GM10266 (cell line): ENCODE measurements around the gene CMTM8.

Experiments used
- DNase-seq: peaks from one replicate; pipeline ENCODE4 v3.0.0; 2012; ENCODE audit errors: extremely low spot score
- TF ChIP-seq, protein P1 (sequence below): IDR thresholded peaks from 2 replicates; pipeline ENCODE4 v1.5.1; 2012; ENCODE audit warnings: mild to moderate bottlenecking, low read depth; ENCODE audit not compliant: control insufficient read depth, insufficient read depth; ENCODE audit errors: missing control alignments

Gene CMTM8

DNA sequence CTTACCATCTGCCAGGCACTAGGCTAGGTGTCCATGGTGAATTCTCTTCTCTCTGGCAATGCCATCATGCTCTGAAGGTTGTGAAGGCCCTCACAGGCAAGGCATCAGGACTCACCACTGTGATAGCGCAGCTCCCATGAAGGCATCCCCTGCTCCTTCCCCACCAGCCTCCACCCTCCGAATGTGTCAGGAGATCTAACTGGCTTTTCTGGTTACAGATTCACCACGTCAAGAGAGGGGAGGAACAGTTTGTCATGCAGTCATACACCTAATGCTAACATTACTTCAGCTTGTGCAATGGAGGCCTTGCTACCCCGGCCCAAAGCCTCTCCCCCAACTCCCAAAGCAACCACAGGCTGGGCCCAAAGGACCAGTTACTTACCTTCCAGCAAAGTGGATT, 8.9 kb upstream of the CMTM8 start:
- DNase-seq: no peak

DNA sequence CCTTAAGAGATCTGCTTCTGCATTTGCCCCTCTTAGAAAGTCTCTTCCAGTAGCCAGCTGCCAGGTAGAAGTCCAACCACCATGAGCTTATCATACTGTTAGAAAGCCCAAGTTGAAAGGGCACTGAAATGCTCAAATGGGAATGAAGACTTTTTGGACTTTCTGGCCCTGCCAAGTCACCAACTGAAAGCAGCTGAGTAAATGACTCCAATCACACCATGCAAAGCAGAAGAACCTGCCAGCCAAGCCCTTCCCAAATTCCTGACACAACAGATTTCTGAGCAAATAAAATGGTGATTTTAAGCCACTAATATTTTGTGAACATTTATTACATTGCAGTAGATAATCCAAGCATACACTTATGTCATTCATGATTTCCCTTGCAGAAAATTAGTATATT, 2.1 kb upstream of the CMTM8 start:
- TF ChIP-seq, protein P1, sequence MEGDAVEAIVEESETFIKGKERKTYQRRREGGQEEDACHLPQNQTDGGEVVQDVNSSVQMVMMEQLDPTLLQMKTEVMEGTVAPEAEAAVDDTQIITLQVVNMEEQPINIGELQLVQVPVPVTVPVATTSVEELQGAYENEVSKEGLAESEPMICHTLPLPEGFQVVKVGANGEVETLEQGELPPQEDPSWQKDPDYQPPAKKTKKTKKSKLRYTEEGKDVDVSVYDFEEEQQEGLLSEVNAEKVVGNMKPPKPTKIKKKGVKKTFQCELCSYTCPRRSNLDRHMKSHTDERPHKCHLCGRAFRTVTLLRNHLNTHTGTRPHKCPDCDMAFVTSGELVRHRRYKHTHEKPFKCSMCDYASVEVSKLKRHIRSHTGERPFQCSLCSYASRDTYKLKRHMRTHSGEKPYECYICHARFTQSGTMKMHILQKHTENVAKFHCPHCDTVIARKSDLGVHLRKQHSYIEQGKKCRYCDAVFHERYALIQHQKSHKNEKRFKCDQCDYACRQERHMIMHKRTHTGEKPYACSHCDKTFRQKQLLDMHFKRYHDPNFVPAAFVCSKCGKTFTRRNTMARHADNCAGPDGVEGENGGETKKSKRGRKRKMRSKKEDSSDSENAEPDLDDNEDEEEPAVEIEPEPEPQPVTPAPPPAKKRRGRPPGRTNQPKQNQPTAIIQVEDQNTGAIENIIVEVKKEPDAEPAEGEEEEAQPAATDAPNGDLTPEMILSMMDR: no peak
- DNase-seq: no peak

More for the DNA sequence above, 8.9 kb upstream of the CMTM8 start:
- TF ChIP-seq, protein P1: no peak

DNA sequence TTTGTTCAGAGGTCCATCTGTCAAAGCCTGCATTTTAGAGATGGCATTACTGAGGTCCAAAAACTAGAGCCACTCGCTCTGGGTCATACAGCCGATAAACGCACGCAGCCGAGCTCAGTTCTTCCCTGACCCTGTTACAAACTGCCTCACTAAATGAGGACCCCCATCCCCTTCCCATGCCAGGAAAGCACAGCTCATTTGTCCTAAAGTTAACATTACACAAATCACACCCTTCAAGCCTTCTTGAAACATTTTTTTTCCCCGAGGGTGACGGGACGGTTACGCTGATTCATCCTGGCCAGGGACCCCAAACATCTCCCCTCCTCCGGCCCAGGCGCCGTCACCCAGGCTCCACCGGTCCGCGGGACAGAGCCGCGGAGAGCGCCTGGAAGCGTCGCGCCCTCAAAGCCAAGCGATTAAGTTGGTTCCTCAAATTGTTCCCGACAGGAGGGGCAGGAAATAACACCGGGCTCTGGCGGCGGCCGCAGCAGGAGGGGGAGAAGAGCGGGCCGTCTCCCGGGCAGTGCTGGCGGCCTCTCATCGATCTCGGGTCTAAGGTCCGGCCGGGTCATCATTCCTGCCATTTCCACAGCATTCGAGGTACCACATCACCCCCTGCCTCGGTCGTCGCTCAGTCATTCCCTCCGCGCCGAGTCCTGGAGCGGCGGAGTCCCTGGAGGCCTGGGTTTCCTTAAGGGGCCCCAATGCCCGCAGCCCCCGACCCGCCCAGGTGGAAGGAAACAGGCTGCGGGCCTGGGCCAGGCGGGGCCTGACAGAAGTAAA, 619 bp upstream of the CMTM8 start:
- no peak for DNase-seq
- TF ChIP-seq, protein P1: no peak

DNA sequence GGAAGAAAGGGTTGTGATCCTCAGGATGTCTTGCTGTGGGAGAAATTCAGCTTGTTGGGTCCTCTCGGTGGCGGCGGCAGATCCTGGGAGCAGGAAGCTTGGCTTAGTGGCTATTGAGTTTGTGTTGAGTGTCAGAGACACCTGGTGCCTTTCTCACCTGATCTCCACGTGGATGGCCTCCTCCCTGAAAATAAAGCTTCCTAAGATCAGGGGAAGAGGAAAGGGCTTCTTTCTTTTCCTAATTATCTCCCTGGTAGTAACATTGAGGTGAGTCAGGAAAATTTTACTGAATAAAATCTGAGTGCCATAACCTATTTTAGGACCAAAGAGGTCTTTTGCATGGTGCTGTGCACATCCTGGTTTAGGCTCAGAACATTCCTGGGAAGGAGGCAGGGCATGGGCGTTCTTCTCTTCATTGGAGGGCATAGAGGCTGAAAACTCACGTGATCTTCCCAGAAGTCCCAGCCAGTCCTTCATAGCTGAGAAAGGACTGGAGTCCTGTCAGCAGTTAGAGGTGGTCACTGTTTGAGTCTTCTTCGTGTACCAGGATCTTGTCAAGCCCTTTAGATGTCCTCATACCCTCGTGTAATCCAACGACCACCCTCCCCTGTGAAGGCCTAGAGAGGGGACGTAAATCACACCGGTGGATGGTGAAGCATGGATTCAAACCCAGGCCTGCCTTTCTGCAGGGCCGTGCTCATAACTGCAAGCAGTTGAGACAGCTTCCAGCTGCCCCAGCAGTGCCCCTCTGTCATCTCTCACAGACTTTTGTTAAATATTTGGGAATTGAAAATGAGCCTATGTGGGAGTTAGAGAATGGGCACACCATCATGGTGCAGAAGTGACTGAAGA, 1.1 kb downstream of the CMTM8 start:
- peak; percentile 26 for DNase-seq
- TF ChIP-seq, protein P1: no peak

DNA sequence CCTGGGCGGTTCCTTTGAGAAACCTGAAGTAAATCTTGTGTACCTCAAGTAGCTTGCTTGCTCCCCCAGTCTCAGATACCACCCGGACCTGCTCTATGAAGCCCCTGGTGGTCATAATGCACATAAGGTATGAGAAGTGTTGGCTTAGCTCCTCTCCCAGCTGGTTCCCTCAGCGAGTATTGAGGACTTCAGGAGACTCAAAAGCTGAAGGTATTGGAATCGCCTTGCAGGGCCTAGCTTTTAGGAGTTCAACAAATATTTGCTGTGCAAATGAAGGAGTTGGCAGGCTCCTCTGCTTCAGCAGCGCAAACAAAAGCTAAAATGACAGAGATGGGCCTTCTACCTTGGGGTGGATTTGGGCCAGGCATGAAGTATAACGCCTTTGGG, 1.7 kb downstream of the CMTM8 start:
- DNase-seq: peak; percentile 52
- TF ChIP-seq, protein P1: peak; percentile 17

DNA sequence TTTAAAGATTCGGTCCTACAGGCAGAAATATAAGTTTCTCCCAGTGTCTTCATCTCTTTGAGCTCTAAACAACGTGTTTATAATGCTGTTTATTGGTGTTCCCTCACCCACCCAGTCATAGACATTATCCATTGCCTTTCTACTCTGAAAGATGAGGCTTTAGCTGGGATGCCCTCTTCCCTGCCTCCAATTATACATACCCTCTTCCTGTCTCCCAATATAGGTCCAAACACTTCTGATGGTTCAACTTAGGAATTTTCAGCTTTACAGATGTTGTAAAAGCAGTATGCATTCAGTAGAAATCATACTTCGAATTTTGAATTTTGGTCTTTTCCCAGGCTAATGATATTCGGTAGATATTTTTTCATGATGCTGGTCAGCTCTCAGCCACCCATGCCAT, 2.6 kb downstream of the CMTM8 start:
- DNase-seq: no peak
- TF ChIP-seq, protein P1: no peak

DNA sequence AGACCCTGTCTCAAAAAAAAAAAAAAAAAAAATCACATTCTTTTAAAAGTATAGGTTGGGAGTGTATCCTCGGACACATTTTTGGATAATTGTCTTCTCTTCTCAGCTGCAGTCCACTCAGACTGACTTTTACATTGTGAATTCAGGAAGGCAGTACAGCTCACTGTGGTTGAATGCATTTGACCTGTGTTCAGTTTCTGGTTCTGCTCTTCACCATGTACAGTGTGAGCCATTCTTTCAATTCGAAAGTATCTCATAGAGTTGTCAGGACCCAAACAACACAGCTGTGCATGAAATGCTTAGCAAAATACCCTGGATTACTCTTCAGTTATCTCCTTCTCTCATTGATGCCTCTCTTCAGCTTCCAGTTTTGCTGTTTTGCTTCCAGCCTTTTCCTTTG, 5.0 kb downstream of the CMTM8 start:
- DNase-seq: no peak
- TF ChIP-seq, protein P1: no peak
